Measurements from ENCODE around the gene ATG4C. TPM values are rescaled to one million over a fixed set of nuclear protein-coding genes. Genes with fewer than 3 reads are reported as not detected.
"Not testable (repeated sequence)": the region's sequence is repeated elsewhere in the genome, so short reads cannot be mapped to it uniquely, and the experiment has no call there.

ATG4C gene
- total RNA-seq, 3 donors from 2014 or later = 9.1 to 17.1 (median 13.8) TPM

DNA sequence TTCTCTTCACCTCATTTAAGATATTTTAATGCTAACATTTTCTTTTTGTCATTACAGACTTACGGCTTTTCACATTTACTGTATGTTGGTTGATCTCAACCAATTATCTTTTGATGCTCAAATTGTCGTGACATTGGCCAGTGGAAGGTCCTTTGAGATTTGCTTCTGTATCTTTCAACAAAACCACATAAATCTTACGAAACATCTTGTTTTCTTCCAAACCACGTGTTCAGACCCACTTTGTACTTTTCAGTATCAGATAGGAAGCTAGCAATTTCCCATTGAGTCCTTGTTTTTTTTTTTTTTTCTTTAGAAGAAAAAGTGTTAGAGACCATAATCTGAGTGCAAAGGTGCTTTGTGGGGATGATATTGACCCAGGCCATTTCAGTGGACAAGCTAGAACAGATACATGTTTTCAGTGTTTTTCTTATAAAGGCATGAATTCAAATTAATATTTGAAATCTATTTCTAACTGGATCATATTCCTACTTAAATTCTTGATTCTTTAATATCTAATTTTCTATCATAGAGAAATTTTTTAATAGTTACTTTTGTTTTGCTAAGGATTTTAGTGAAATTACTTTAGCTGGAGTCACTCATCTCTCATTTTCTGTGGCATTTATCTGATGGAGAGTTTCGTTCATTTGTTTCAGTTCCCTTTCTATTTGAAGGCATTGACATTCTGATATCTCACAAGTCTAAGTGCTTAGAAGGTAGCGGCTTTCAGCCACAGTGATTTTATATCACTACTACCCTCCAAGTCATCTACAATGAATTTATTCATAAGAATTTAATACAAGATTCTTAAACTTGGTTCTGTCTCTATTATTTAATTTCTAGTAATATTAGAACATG, 26.7 kb downstream of the ATG4C start:
- Histone ChIP-seq H3K4me1 (no peaks in the 10 kb centered on the region), H3K4me3 (no peak overlapping the region), H3K9me3 (no peaks in the 10 kb centered on the region), H3K36me3 (no peaks in the 10 kb centered on the region), H3K27ac (no peak overlapping the region), H3K27me3 (no peaks in the 10 kb centered on the region)
- intact Hi-C loops (cut with DNase I; ENCODE audit: low total_unique reads) = no loop called here
- TF ChIP-seq POLR2AphosphoS5 (IDR thresholded peaks at IDR 0.05) (no peak), POLR2A (IDR thresholded peaks at IDR 0.05) (no peak)
- no peak for DNase-seq (ENCODE audit: low spot score in 2 of 2)

DNA sequence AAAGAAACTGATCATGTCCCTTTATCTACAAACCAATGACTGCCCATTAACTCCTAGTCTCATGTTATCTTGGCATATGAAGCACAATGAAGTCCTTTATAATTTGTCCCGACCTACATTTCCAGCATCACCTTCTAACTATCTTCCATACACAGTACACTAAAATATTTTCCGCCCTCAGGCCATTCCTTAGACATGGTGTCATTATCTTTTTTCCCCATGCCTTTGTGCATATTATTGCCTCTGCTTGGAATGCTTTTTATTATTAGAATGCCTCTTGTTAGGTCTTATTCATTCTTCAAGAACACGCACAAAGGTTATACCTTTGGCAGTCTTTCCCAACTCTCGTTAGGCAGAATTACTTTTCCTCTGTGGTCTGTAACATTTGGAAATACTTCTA, 39.6 kb downstream of the ATG4C start:
- H3K27me3 ChIP-seq = no peaks in the 10 kb centered on the region
- TF ChIP-seq POLR2A (IDR thresholded peaks at IDR 0.05) (no peak), POLR2AphosphoS5 (IDR thresholded peaks at IDR 0.05) (no peak)
- TF ChIP-seq, protein P1, sequence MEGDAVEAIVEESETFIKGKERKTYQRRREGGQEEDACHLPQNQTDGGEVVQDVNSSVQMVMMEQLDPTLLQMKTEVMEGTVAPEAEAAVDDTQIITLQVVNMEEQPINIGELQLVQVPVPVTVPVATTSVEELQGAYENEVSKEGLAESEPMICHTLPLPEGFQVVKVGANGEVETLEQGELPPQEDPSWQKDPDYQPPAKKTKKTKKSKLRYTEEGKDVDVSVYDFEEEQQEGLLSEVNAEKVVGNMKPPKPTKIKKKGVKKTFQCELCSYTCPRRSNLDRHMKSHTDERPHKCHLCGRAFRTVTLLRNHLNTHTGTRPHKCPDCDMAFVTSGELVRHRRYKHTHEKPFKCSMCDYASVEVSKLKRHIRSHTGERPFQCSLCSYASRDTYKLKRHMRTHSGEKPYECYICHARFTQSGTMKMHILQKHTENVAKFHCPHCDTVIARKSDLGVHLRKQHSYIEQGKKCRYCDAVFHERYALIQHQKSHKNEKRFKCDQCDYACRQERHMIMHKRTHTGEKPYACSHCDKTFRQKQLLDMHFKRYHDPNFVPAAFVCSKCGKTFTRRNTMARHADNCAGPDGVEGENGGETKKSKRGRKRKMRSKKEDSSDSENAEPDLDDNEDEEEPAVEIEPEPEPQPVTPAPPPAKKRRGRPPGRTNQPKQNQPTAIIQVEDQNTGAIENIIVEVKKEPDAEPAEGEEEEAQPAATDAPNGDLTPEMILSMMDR (IDR thresholded peaks at IDR 0.05) = no peak
- H3K27ac ChIP-seq = no peak overlapping the region
- intact Hi-C loops (cut with DNase I; ENCODE audit: low total_unique reads) = no loop called here
- H3K4me3 ChIP-seq = no peak overlapping the region
- H3K9me3 ChIP-seq = no peaks in the 10 kb centered on the region
- H3K36me3 ChIP-seq = peaks cover 2% of the 10 kb centered on the region
- H3K4me1 ChIP-seq = no peaks in the 10 kb centered on the region
- no peak for DNase-seq (ENCODE audit: low spot score in 2 of 2)

DNA sequence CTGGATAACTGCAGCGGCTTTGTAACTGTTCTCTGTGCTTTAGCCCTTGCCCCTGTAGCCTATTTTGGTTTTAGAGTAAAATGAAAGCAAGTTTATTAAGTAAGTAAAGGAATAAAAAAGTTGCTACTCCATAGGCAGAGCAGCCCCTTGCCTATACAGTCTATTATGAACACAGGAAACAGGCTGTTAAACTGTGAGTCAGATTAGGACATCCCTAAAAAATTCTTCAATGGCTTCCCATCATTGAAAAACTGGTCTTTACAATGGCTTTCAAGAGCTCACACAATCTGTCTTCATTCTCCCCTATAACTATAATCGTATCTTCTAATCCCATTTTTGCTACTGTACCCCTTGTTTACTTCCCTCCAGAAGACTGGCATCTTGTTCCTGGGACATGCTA, 43.0 kb downstream of the ATG4C start:
- Histone ChIP-seq H3K9me3 (no peaks in the 10 kb centered on the region), H3K36me3 (no peaks in the 10 kb centered on the region), H3K27ac (no peak overlapping the region), H3K27me3 (no peaks in the 10 kb centered on the region), H3K4me1 (no peaks in the 10 kb centered on the region), H3K4me3 (no peak overlapping the region)
- DNase-seq (ENCODE audit: low spot score in 2 of 2) = no peak
- TF ChIP-seq, protein P1 (IDR thresholded peaks at IDR 0.05) = no peak
- TF ChIP-seq POLR2AphosphoS5 (IDR thresholded peaks at IDR 0.05) (no peak), POLR2A (IDR thresholded peaks at IDR 0.05) (no peak)
- intact Hi-C loops (cut with DNase I; ENCODE audit: low total_unique reads) = no loop called here

GRCh38 chr1:62827786-62828185, 43.9 kb downstream of the ATG4C start:
- intact Hi-C loops (cut with DNase I; ENCODE audit: low total_unique reads); H3K27me3 ChIP-seq; H3K4me1 ChIP-seq; DNase-seq (ENCODE audit: low spot score in 2 of 2); H3K36me3 ChIP-seq; H3K4me3 ChIP-seq; H3K27ac ChIP-seq; H3K9me3 ChIP-seq: not testable (repeated sequence)

- no peaks in the 10 kb centered on the region for H3K9me3 ChIP-seq
- intact Hi-C loops (cut with DNase I; ENCODE audit: low total_unique reads) = no loop called here
- DNase-seq (ENCODE audit: low spot score in 2 of 2) = no peak
- no peak for TF ChIP-seq POLR2AphosphoS5 (IDR thresholded peaks at IDR 0.05)
- TF ChIP-seq, protein P1 (IDR thresholded peaks at IDR 0.05) = no peak
- no peaks in the 10 kb centered on the region for H3K27me3 ChIP-seq
- H3K4me1 ChIP-seq = no peaks in the 10 kb centered on the region
- H3K27ac ChIP-seq = no peak overlapping the region
- H3K4me3 ChIP-seq = no peak overlapping the region
- no peaks in the 10 kb centered on the region for H3K36me3 ChIP-seq
These were observed 48.3 kb downstream of the ATG4C start for GRCh38 chr1:62832276-62832675.

DNA sequence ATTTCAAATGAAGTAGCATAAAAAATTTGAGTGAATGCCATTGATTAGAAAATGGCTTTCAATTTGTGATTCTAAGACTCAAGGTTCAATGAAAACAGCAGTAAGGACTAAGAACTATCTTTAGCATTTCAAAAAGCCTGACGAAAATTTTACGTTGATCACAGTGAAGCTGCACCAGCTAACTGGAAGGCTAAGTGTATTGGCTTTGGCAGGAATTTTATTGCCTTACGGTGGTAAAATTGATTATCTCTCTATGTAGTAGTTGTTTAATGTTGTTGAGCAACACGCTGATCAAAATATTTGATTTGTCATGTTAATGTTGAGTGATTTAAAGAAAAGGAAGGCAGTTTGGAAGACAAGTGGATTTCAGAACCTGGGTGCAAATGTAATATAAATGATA, 49.6 kb downstream of the ATG4C start:
- intact Hi-C loops (cut with DNase I; ENCODE audit: low total_unique reads) = no loop called here
- TF ChIP-seq POLR2AphosphoS5 (IDR thresholded peaks at IDR 0.05) = no peak
- TF ChIP-seq, protein P1 (IDR thresholded peaks at IDR 0.05) = no peak
- no peak for TF ChIP-seq POLR2A (IDR thresholded peaks at IDR 0.05)
- DNase-seq (ENCODE audit: low spot score in 2 of 2) = no peak

More for the DNA sequence above, 49.6 kb downstream of the ATG4C start:
- no peak overlapping the region for H3K27ac ChIP-seq
- H3K27me3 ChIP-seq = no peaks in the 10 kb centered on the region
- no peaks in the 10 kb centered on the region for H3K4me1 ChIP-seq
- no peaks in the 10 kb centered on the region for H3K9me3 ChIP-seq
- no peaks in the 10 kb centered on the region for H3K36me3 ChIP-seq
- no peak overlapping the region for H3K4me3 ChIP-seq

Measured in breast epithelium (tissue), 4 donors.